Stimulated activated naive CD4-positive, alpha-beta T cell (primary cell): Measurements from ENCODE around the gene CRLF1.
"Not testable (repeated sequence)": the region's sequence is repeated elsewhere in the genome, so short reads cannot be mapped to it uniquely, and the experiment has no call there.

Experiments
- DNase-seq, 6 experiments: peaks; one replicate each; lab custom pipeline; 2025; lab: John Stamatoyannopoulos, UW

The CRLF1 gene

DNA sequence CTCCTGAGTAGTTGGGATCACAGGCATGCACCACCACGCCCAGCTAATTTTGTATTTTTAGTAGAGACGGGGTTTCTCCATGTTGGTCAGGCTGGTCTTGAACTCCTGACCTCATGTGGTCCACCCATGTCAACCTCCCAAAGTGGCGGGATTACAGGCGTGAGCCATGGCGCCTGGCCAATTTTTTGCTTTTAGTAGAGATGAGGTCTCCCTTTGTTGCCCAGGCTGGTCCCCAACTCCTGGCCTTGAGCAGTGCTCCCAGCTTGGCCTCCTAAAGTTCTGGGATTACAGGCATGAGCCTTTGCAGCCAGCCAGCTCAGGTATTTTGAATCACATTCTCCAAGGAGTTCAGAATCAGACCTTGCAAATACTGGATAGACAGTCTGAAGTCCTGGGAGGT, 13.9 kb downstream of the CRLF1 start:
- not testable (repeated sequence) for DNase-seq

- DNase-seq = no peak
Observed at GRCh38 chr19:18591735-18592385, 14.7 kb downstream of the CRLF1 start.

GRCh38 chr19:18590273-18591272, 16.0 kb downstream of the CRLF1 start:
- DNase-seq = peak in 2 of 6 experiments; percentile 16 to 39

DNA sequence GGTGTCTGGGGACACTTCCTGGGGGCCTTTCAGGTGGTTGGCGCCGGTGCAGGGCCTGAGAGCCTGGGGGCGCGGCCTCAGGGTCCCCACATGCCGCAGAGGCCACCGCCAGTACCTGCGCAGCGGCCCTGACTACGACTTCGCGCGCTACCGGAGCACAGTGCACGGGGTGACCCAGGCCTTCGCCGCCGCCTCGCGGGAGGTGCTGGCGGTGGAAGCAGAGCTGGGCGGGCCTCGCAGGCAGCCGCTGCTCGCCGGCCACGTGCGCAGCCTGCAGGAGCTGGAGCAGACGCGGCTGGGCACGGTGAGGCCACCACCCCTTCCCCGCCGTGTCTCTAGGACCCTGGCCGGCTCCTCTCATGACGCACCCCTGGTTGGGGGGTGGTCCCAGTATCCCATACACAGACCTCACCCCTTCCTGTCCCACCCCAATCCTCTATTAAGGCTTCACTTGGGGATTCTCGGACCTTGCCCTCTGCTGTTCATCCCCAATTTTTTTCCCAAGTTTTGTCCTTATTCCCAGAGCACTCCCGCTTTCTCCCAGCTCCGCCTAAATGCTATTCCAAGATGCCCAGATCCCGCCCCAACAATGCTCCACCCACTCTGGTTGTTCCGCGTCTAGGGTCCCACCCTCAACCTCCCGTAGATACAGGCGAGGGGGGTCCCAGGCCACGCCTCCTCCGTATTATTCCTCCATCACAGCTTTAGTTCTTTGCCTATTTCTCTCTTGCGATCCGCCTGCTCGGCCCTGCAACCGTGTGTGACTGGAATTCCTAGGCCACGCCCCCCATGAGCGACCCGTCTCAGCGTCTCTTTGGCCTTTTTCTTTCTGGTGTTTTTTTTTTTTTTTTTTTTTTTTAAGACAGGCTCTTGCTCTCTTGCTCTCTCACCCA, 17.0 kb downstream of the CRLF1 start:
- DNase-seq = peak in 3 of 6 experiments; percentile 68 to 84 (median 76)

DNA sequence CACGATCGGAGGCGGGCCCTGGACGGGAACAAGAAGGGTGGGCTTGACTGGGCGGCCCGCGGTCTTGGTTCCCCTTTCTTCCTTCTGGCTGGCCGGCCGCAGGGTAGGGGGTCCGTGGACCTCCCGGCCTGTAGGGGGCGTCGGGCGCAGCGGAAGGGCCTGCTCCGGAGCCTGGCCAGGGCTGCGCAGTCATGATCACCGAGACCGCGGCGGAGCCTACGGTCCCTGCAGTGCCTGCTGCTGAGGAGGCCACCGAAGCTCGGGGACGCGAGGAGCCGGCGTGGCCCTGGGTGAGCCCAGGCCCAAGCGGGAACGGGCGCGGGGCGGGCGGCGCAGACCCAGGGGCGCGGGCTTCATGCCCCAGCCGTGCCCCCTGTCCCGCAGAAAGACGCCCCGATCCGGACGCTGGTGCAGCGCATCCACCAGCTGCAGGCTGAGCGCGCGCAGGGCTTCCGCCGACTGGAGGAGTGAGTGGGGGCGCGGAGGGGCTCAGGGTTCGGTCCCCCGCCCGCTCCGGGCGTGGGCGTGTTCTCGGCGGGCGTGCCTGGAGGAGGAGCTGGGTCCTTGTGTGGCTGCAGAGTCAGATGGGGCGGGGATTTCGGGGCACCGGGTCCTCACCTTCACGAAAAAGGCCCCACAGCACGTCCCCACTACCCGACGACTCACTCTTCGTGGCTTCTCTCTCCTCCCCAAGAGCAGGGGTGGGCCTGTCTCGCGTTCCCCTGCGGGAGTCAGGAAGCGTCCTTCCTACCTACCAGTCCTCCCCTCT, 17.8 kb downstream of the CRLF1 start, which contains the start of gene REX1BD:
TSS of gene REX1BD (plus strand) at position 188 of the 769 bp plus-strand sequence. CDS start at position 192, 4 bp downstream.
- peak; percentile 79 to 91 (median 88) for DNase-seq

DNA sequence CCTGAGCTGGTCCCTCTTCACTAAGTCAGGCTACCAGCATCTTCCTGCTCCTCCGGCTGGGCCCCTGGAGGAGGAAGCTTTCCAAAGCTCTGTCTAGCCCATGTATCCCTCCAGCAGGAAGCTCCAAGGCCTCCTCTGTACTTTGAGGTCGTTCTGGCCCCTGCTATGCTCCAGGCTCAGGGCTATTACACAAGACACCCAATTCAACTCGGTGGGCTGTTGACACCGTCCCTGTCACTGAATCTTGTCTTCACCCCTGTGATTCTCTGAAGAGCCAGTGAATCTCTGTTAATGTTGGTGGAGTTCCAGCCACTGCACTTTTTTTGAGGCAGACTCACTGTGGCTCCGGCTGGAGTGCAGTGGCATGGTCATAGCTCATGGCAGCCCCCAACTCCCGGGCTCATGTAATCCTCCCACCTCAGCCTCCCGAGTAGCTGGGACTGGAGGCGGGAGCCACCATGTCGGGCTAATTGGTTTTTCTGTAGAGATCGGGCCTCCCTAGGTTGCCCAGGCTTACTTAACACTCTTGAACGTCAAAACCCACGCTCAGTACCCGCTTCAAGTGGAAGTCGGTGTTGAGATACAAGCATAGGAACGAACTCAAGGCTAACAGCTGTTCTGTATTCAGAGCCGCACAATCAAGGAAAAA, 18.5 kb downstream of the CRLF1 start:
- DNase-seq = no peak

DNA sequence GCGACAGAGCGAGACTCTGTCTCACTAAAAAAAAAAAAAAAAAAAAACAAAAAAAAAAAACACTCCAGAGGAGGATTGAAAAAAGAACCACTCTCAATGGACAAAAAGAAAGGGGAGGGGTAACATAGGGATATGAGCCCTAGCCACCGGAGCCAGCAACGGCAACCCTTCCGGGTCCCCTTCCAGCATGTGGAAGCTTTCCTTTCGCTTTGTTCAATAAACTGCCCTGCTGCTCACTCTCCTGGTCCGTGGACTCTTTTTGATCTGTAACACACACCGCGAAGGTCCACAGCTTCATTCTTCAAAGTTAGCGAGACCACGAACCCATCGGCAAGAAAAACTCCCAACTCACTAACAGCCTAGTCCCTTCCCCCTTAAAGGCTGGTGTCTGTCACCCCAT, 19.0 kb downstream of the CRLF1 start:
- no peak for DNase-seq

- no peak for DNase-seq
Observed at GRCh38 chr19:18586306-18586705, 20.3 kb downstream of the CRLF1 start.

DNA sequence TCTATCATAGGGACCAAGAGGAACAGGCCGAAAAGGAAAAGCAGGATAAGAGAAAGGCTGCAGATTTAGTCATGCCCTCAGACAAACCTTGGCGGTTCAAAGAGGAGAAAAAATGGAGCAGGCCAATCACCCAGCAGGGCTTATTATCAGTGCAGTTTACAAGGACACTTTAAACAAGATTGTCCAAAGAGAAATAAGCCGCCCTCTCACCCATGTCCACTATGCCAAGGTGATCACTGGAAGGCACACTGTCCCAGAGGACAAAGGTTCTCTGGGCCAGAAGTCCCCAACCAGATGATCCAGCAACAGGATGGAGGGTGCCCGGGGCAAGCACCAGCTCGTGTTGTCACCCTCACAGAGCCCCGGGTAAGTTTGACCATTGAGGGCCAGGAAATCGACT, 26.3 kb downstream of the CRLF1 start:
- DNase-seq = no peak

GRCh38 chr19:18577365-18577914, 29.2 kb downstream of the CRLF1 start:
- DNase-seq = no peak

DNA sequence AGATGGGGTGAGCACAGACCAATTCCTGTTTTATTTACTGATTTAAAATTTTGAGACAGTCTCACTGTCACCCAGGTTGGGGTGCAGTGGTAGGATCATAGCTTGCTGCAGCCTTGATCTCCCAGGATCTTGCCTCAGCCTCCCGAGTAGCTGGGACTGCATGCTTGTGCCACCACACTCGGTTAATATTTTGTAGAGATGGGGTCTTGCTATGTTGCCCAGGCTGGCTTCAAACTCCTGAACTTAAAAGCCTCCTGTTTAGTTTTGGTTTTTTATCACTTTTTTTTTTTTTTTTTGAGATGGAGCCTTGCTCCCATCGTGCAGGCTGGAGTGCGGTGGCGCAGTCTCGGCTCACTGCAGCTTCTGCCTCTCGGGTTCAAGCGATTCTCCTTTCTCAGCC, 30.2 kb downstream of the CRLF1 start:
- no peak for DNase-seq

GRCh38 chr19:18574691-18575291, 31.8 kb downstream of the CRLF1 start:
- no peak for DNase-seq

DNA sequence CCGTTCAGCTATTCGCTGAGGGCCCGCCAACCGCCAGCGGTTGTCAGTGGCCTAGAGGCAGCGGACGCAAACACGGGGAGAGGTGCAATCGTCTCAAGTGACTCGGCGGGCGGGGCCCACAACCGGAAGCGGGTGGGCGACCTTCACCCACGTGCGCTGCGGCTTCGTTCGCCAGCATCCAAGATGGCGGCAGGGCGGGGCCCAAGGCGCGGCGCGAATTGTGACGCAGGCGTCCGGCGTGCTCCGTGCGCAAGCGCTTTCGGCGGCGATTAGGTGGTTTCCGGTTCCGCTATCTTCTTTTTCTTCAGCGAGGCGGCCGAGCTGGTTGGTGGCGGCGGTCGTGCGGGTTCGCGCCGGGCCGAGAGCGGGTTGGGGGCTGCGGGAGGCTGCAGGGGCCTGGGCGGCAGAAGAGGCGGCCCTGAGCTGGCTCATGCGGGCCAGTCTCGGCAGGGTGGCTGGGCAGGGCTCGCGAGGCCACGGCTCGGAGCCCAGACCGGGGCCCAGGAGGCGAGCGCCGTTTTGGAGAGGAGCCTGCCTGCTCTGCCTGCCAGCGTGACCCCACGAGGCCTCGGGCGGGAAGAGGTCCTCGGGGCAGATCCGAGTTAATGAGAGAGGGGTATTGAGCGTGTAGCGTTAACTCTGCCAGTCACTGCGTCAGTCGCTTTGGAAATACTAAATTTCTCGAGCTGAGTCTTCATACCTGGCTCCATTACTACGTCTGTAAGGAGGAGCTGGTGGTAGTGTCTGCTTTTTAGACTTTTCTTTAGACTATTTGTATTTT, 34.8 kb downstream of the CRLF1 start, which contains the start of gene UBA52:
TSS of gene UBA52 (plus strand) at position 294 of the 781 bp plus-strand sequence. CDS start 1,444 bp downstream, outside the sequence.
- DNase-seq = peak; percentile 96 to 99 (median 98)

DNA sequence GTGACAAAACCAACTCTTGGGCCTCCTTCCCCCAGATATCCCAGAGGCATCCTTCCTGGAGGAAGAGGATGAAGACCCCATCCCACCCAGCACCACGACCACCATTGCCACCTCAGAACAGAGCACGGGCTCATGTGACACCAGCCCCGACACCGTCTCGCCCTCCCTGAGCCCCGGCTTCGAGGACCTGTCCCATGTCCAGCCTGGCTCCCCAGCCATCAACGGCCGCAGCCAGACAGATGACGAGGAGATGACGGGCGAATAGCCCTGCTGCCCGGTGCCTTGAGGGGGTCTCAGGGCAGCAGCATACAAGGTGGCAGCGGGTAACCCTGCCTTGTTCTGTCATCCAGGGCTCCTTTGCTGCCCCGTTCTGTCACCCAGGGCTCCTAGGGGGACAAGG, 38.2 kb downstream of the CRLF1 start:
- no peak for DNase-seq

- no peak for DNase-seq
Observed at GRCh38 chr19:18566953-18567352, 39.6 kb downstream of the CRLF1 start.

DNA sequence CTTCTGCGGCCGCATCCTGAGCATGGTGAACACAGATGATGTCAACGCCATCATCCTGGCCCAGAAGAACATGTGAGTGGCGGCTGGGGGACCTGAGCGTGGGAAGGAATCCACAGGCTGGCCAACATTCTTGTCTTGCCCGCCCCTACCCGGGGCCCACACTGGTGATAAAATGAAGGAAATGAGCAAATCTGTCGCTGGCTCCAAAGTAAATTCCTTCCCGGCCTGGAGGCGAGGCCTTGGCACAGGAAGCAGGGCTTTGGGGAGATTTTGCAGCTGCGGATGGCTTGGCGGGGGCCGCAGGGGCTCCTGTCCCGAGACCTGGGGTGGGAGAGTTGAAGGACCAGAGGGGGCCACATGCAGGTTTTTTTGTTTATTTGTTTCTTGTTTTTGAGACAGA, 44.5 kb downstream of the CRLF1 start:
- no peak for DNase-seq

DNA sequence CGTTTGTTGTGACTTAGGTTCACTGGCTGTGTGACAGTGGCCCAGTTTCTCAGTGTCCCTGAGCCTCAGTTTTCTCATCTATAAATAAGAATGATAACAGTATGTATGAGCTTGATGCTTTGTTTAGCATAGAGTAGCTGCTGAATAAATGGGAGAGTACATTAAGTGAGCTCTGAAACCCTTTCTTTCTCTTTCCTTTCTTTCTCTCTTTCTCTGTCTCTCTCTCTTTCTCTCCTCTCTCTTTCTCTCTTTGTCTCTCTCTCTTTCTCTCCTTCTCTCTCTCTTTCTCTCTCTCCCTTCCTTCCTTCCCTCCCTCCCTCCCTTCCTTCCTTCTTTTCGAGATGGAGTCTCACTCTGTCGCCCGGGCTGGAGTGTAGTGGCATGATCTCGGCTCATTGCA, 46.9 kb downstream of the CRLF1 start:
- DNase-seq = no peak

DNA sequence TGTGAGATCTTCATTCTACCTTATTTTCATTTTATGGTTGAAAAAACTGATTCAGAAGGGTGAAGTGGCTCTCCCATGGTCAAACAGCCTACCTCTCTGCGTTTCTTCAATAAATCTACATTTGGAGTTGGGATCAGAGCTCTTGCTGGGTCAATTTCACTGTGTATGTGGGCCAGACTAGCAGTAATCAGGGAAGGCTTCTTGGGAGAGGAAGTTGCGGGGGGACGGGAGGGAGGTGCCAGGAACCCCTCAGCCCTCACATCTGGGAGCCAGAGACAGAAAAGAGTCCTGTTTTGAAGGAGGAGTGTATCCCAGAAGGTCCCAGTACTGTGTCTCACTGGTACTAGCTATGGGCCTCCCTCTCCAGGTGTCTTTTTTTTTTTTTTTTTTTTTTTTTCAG, 48.0 kb downstream of the CRLF1 start:
- no peak for DNase-seq

DNA sequence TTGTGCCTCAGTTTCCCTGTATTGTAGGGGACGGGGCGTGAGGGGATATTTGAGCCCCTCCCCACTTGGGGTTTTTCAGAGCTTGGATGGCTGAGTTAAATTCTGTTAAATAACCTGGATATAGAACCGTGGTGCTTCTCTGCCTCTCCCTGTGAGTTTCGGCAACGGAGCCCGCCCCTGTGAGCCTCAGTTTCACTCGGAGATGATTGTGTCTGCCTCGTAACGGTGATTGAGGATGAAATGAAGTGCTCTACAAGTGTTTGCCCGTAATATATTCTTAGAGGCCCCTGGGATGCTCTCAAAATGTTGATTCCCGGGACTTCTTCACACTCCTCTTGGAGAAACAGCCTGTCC, 48.4 kb downstream of the CRLF1 start:
- peak in 1 of 6 experiments; percentile 31 for DNase-seq
